ENCODE results near the gene SYNC. TPM values are rescaled to one million over a fixed set of nuclear protein-coding genes. Genes with fewer than 3 reads are reported as not detected.

Gene SYNC
- total RNA-seq, 1 donor from 2014 or later: 16.9 TPM

- intact Hi-C loops (cut with DNase I): no loop called here
- no peak for TF ChIP-seq CTCF (IDR thresholded peaks at IDR 0.05)
- Histone ChIP-seq H3K4me1 (peaks cover 22% of the 10 kb centered on the region), H3K27ac (peak overlapping the region; percentile 26), H3K27me3 (no peaks in the 10 kb centered on the region), H3K9me3 (no peaks in the 10 kb centered on the region), H3K4me3 (no peak overlapping the region), H3K36me3 (no peaks in the 10 kb centered on the region)
- DNase-seq: peak; percentile 81
- peak; percentile 87 for ATAC-seq
Measured at GRCh38 chr1:32695098-32695904, 7.3 kb downstream of the SYNC start.

GRCh38 chr1:32693455-32694174 lies 9.0 kb downstream of the SYNC start:
- H3K4me3 ChIP-seq: no peak overlapping the region
- no peaks in the 10 kb centered on the region for H3K9me3 ChIP-seq
- peak overlapping the region; percentile 55 for H3K27ac ChIP-seq
- no peaks in the 10 kb centered on the region for H3K27me3 ChIP-seq
- no peak for TF ChIP-seq CTCF (IDR thresholded peaks at IDR 0.05)
- peaks cover 22% of the 10 kb centered on the region for H3K4me1 ChIP-seq
- DNase-seq (no peak), ATAC-seq (no peak)
- H3K36me3 ChIP-seq: no peaks in the 10 kb centered on the region
- intact Hi-C loops (cut with DNase I): no loop called here

GRCh38 chr1:32686387-32686786 lies 16.2 kb downstream of the SYNC start:
- Histone ChIP-seq H3K4me1 (peaks cover 21% of the 10 kb centered on the region), H3K27ac (no peak overlapping the region), H3K9me3 (no peaks in the 10 kb centered on the region), H3K36me3 (peaks cover 47% of the 10 kb centered on the region), H3K4me3 (no peak overlapping the region), H3K27me3 (no peaks in the 10 kb centered on the region)
- TF ChIP-seq CTCF (IDR thresholded peaks at IDR 0.05): no peak
- DNase-seq (no peak), ATAC-seq (no peak)
- intact Hi-C loops (cut with DNase I): no loop called here

- H3K9me3 ChIP-seq: no peaks in the 10 kb centered on the region
- intact Hi-C loops (cut with DNase I): no loop called here
- DNase-seq (no peak), ATAC-seq (no peak)
- peaks cover 29% of the 10 kb centered on the region for H3K4me1 ChIP-seq
- H3K36me3 ChIP-seq: peaks cover 56% of the 10 kb centered on the region
- TF ChIP-seq CTCF (IDR thresholded peaks at IDR 0.05): no peak
- no peaks in the 10 kb centered on the region for H3K27me3 ChIP-seq
- H3K27ac ChIP-seq: no peak overlapping the region
- H3K4me3 ChIP-seq: no peak overlapping the region
Measured at GRCh38 chr1:32685498-32685897, 17.1 kb downstream of the SYNC start.

- no peaks in the 10 kb centered on the region for H3K27me3 ChIP-seq
- DNase-seq (peak; percentile 5), ATAC-seq (no peak)
- H3K27ac ChIP-seq: peak overlapping the region; percentile 43
- intact Hi-C loops (cut with DNase I): no loop called here
- TF ChIP-seq CTCF (IDR thresholded peaks at IDR 0.05): no peak
- H3K4me1 ChIP-seq: peaks cover 29% of the 10 kb centered on the region
- peaks cover 67% of the 10 kb centered on the region for H3K36me3 ChIP-seq
- no peaks in the 10 kb centered on the region for H3K9me3 ChIP-seq
- H3K4me3 ChIP-seq: no peak overlapping the region
Measured at GRCh38 chr1:32684167-32684811, 18.3 kb downstream of the SYNC start.
